GM19324 (cell line): ENCODE data around the gene TIFAB.

Source experiments
- ATAC-seq: cut with Tn5 transposase; IDR thresholded peaks from one replicate; pipeline ENCODE4 v1.9.1; 2021; ENCODE audit warnings: mild to moderate bottlenecking, moderate library complexity; ENCODE audit not compliant: unreplicated experiment, low FRiP score

Gene TIFAB

DNA sequence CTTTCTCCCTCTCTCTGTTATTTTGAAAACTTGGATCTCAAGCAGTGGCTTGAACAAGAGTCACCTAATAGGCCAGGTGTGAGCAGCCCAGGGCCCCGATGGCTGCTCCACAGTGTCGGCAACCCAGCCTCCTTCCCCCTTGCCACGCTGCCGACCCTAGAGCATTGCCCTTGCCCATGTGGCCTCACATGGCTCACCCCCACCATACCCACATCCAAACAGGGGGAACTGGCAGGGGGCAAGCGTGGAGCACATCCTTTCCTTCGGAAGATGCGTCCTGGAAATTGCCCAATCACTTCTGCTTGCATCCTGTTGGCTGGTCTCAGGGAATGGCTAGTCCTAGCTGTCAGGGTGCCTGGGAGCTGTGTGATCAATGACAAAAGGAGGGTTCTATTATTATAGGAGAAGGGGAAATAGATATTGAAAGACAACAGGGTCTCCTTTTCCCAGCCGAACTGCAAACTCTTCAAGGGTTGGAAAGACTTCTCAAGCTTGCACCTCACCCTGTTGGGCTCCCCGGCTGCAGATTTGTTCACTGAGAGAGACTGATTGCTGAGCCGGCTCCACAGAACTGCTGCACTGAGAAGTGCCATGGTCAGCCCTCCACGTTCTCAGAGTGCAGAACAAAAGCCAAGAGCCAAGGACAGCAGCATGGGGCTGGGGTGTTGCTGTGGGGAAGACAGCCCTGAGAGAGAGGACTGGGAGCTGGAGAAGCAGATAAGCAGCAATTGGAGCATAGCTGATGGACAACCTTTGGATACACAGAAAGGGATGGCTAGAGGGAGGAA, 8.3 kb upstream of the TIFAB start:
- no peak for ATAC-seq

DNA sequence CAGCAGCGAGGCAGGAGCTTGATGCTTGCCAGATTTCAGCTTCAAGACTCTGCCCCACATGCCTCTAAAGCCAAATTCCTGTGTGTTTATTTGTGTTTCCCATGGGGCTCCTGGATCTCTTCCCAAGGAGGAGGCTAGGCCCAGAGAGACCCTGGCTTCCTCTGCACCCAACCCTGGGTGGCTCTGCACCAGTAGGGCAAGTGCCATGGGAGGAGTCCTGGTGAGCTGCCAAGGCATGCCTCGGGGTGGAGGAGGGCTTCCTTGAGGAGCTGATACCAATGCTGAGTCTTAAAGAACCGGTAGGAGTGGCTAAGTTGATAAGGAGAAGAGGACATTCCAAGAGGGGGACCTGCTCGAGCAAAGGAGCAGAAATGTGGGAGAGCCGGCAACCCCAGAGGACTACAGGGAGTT, 6.8 kb upstream of the TIFAB start:
- ATAC-seq = no peak

DNA sequence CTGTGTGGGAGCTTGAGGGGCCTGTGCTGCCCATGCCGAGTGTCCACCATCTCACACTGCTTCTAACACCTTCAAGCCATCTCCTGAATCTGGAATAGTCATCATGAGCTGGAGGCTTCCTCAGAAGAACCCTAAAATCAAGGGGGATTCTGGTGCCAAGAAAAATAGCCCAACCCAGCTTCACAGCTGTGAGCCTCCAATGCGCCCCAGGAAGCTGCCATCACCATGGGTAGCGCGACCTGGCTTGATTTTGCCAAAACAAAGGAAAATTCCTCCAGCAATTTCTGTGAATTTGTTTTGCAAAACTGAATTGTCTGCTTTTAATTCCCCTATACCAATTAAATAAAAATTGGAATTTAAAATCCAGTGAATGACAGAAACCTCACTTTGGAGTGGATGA, 6.2 kb upstream of the TIFAB start:
- ATAC-seq = no peak

GRCh38 chr5:135457424-135458071, 5.4 kb upstream of the TIFAB start:
- ATAC-seq = no peak

GRCh38 chr5:135456238-135457099, 4.3 kb upstream of the TIFAB start:
- ATAC-seq = no peak

- ATAC-seq = no peak
Measured at GRCh38 chr5:135455876-135456237, 3.7 kb upstream of the TIFAB start.

DNA sequence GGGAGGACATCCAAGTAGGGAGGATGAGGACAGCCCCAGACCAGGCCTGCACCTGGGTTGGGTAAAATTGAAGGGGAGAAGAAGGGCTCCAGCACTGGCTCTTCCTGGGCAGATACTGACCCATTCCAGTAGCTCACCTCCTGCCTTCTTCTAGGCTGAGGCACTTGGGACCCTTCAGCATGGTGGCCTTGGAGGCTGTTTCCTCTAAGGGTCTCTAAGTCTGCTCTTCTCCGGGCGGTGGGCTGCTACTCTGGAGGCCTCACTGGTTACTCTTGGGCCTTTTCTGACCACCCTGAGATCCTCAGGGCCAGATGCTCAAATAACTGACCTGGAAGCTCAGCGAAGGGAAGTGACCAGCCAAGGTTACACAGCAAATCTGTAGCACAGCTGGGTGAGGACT, 2.8 kb upstream of the TIFAB start:
- ATAC-seq = no peak

DNA sequence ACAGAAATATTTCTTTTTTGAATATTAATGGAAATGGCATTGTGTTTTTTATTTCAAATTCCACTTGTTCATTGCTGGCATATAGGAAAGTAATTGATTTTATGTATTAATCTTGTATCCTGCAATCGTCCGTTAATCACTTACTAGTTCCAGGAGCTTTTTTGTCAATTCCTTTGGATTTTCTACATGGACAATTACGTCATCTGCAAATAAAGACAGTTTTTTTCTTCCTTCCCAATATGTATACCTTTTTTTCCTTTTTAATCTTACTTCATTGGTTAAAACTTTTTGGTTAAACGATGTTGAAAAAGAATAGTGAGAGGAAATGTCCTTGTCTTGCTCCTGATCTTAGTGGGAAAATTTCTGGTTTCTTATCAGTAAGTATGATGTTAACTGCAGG, 1.5 kb upstream of the TIFAB start:
- ATAC-seq = no peak

- no peak for ATAC-seq
Measured at GRCh38 chr5:135451581-135452320, 400 bp downstream of the TIFAB start.

GRCh38 chr5:135450952-135451351, 1.2 kb downstream of the TIFAB start:
- ATAC-seq = no peak

- no peak for ATAC-seq
Measured at GRCh38 chr5:135450336-135450735, 1.8 kb downstream of the TIFAB start.

- no peak for ATAC-seq
Measured at GRCh38 chr5:135449644-135450043, 2.5 kb downstream of the TIFAB start.

DNA sequence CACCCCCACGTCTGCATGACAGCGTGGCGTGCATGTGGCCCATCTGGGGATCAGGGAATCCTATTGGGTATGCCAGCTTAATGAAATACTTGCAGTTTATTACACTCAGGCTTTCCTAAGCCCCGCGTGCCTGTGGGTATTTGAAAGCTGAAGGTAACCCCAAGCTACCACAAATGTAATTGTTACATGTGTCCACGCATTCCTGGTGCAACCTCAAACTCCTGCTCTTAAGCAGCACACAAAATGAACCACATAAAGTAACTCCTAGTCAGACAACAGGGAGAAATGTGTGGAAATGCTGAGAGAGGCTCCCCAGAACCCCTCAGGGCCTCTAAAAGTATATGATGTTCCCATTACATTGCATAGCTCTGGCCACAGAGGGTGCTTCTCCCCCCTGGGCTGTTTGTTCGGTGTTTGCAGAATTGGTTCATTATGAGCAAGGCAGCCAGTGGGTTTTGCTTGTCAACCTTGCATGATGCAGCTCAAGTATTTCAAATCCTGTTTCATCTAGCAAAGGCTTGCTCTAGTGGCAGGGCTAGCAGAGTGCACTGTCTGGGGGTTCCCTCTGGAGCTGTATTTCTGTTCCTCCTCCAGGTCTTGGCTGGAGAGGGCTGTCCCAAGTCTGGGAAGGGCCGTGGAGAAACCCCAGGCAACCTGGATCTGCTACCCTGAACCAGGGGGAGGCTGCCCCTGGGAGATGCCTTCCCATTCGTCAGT, 3.2 kb downstream of the TIFAB start:
- ATAC-seq = no peak

GRCh38 chr5:135448071-135448739, 3.9 kb downstream of the TIFAB start:
- no peak for ATAC-seq

DNA sequence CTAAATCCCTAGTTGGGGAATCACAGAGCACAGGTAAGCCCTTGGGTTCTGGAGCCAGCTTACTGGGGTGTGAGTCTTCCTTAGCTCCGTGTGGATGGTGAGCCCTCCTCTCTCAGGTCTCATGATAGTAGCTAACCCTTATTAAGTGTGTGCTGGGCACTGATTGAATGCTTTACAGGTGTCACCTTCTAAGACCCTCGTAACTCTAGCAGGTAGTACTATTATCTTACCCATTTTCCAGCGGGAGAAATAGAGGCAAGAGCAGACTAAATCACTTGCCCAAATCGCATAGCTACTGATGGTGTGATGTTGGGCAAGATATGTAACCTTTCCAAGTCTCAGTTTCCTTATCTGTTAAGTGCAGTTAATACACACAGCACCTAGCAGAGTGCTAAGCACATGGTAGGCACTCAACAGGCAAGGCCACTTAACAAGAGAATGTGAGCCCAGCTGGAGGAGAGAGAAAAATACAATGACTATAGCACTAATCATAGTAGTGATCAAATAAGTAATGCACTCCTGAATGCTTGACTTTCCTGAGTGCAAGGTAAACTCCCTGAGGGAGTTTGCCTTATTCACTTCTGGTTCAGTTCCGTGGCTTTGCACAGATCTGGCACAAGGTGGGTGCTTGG, 4.7 kb downstream of the TIFAB start, which contains the start of gene DCANP1:
Gene DCANP1, minus strand, starts transcription at position 51 of the 632 bp plus-strand sequence. CDS start 240 bp downstream, outside the sequence.
- ATAC-seq = no peak

- no peak for ATAC-seq
Measured at GRCh38 chr5:135446615-135447014, 5.5 kb downstream of the TIFAB start.

DNA sequence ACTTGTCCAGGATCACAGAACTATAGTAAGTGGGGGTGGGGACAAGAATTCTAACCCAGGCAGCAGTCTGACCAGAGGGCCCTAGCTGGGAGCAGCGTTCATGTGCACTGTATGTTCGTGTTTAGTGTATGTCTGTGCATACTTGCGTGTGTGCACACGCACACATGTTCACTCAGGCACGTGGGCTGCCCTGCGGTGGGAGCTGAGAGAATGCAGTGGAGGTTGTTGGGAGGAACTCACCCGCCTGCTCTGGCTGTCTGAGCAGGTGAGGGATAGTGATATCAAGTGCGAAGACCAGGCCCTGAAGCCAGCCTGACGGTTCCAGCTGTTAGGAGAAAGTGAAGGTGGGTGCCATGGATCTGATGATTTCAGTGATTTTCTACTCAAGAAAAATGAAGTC, 5.9 kb downstream of the TIFAB start:
- ATAC-seq = no peak

GRCh38 chr5:135445306-135445985, 6.7 kb downstream of the TIFAB start:
- ATAC-seq = no peak
